Suprapubic skin (tissue), 4 donors: ENCODE data around the gene UGT1A6. TPM values are rescaled to one million over a fixed set of nuclear protein-coding genes. Genes with fewer than 3 reads are reported as not detected.

Experiments used
- DNase-seq, 2 donors: peaks; one replicate each; pipeline ENCODE4 v3.0.0-alpha.2; 2019; ENCODE audit warnings: low spot score in 2 of 2
- H3K27ac ChIP-seq: fragments of 200-600 bp; sonication (generic); one replicate; pipeline ENCODE4 v1.5.1; 2019
- H3K27me3 ChIP-seq: fragments of 200-600 bp; sonication (generic); one replicate; pipeline ENCODE4 v1.5.1; 2019
- H3K36me3 ChIP-seq: fragments of 200-600 bp; sonication (generic); one replicate; pipeline ENCODE4 v1.5.1; 2019
- H3K4me1 ChIP-seq: fragments of 200-600 bp; sonication (generic); one replicate; pipeline ENCODE4 v1.5.1; 2019
- H3K4me3 ChIP-seq: fragments of 200-600 bp; sonication (generic); one replicate; pipeline ENCODE4 v1.5.1; 2019; ENCODE audit warnings: mild to moderate bottlenecking
- H3K9me3 ChIP-seq: fragments of 200-600 bp; sonication (generic); one replicate; pipeline ENCODE4 v1.5.1; 2019
- CTCF ChIP-seq, 2 donors: fragments of 200-600 bp in 1 of 2; fragments of 450-650 bp in 1 of 2; sonication (generic) in 1 of 2; IDR thresholded peaks; one replicate each; pipeline ENCODE4 v1.5.1; 2016 to 2019; ENCODE audit warnings: antibody characterized with exemption in 2 of 2, mild to moderate bottlenecking in 1 of 2, moderate library complexity in 1 of 2
- EP300 ChIP-seq: sonication (generic); formaldehyde crosslinking; IDR thresholded peaks from one replicate; pipeline ENCODE4 v1.6.1; 2017; ENCODE audit warnings: antibody characterized with exemption
- POLR2A ChIP-seq, 2 donors: fragments of 450-650 bp; IDR thresholded peaks; one replicate each; pipeline ENCODE4 v1.6.1; 2017; ENCODE audit warnings: antibody characterized with exemption in 2 of 2, mild to moderate bottlenecking in 2 of 2, moderate library complexity in 2 of 2
- POLR2AphosphoS5 ChIP-seq, 3 donors: sonication (generic); formaldehyde crosslinking; IDR thresholded peaks; one replicate each; pipeline ENCODE4 v1.6.1; 2017; ENCODE audit warnings: antibody characterized with exemption in 3 of 3
- WGBS: methylation state at CpG from one replicate; pipeline ENCODE4 v1.1.5; 2018; 5-methylcytosine and 5-hydroxymethylcytosine counted together
- total RNA-seq, 4 donors: library from RNA; depleted of rRNA; stranded (reverse); fragments of >200 nt; gene quantifications; one replicate each; pipeline ENCODE4 v1.1.0, GENCODE V29; 2016

Gene UGT1A6
- total RNA-seq, 4 donors from 2014 or later: 7.4 to 26.3 (median 19.5) TPM

DNA sequence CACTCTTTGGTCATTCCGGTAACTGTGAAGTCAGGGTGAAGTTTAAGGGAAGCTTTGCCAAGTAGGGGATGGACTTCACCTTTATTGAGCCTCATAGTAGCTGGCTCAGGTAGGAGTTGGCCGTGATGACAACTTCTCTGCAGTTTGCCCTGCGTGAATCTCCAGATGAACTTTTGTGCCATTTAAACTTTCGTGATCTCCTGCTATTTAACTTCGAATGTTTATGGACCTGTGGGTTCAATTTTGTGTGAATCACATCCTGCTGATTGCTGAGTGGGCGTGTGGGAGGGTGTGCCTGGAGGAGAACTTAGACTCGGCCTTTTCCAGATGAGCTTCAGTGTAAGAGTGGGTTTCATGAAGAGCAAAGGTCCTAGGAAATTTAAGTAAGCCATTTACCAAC is 71.6 kb downstream of the UGT1A6 start:
- Histone ChIP-seq H3K9me3 (no peaks in the 10 kb centered on the region), H3K36me3 (no peaks in the 10 kb centered on the region), H3K4me1 (no peaks in the 10 kb centered on the region), H3K27ac (no peak overlapping the region), H3K27me3 (no peaks in the 10 kb centered on the region), H3K4me3 (no peak overlapping the region)
- no peak for DNase-seq
- 73% methylated on average over 7 of the region's 7 CpGs for WGBS
- no peak for TF ChIP-seq EP300
- TF ChIP-seq POLR2A (IDR thresholded peaks at IDR 0.05): no peak
- TF ChIP-seq POLR2AphosphoS5 (IDR thresholded peaks at IDR 0.05): no peak
- no peak for TF ChIP-seq CTCF (IDR thresholded peaks at IDR 0.05)

DNA sequence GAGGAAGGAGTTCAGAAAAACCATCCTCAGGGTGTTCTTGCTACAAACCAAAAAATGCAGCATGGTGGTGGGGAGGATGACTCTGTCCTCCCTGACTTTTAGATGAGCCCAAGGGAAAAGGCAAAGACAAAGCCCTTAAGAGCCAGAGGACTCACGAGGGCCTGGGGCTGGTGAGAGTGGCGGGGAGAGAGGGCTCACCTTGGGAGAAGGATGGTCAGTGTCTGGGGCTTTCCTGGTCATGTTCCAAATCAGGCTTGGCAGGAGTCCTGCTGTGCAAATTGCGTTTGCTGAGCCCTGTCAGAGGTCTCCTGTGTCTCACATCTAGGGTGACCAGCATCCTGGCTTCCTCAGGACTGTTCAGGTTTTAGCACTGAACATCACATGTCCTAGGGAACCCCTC is 72.1 kb downstream of the UGT1A6 start:
- no peak overlapping the region for H3K27ac ChIP-seq
- TF ChIP-seq POLR2AphosphoS5 (IDR thresholded peaks at IDR 0.05): no peak
- TF ChIP-seq POLR2A (IDR thresholded peaks at IDR 0.05): no peak
- no peak for TF ChIP-seq EP300
- no peak for TF ChIP-seq CTCF (IDR thresholded peaks at IDR 0.05)
- no peak overlapping the region for H3K4me3 ChIP-seq
- H3K27me3 ChIP-seq: no peaks in the 10 kb centered on the region
- no peaks in the 10 kb centered on the region for H3K9me3 ChIP-seq
- no peak for DNase-seq
- WGBS: 63% methylated on average over 3 of the region's 3 CpGs
- H3K4me1 ChIP-seq: no peaks in the 10 kb centered on the region
- no peaks in the 10 kb centered on the region for H3K36me3 ChIP-seq

DNA sequence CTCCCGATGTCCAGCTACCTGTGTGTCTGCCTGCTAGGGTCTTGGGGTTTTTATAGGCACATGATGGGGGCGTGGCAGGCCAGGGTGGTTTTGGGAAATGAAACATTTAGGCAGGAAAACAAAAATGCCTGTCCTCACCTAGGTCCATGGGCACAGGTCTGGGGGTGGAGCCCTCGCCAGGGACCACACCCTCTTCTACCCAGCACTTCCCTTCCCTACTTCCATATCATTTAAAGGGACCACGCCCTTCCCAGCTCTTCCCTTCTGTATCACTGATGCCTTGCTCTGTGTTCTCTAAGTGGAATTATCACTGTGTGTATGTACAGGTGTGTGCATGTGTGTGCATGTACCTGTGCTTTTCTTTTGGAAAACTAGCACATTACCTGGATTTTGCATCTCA is 73.7 kb downstream of the UGT1A6 start:
- TF ChIP-seq EP300 (no peak), POLR2AphosphoS5 (IDR thresholded peaks at IDR 0.05) (no peak), CTCF (IDR thresholded peaks at IDR 0.05) (no peak), POLR2A (IDR thresholded peaks at IDR 0.05) (no peak)
- DNase-seq: no peak
- Histone ChIP-seq H3K27me3 (no peaks in the 10 kb centered on the region), H3K4me1 (no peaks in the 10 kb centered on the region), H3K36me3 (no peaks in the 10 kb centered on the region), H3K27ac (no peak overlapping the region), H3K4me3 (no peak overlapping the region), H3K9me3 (no peaks in the 10 kb centered on the region)
- WGBS: 79% methylated on average over 4 of the region's 4 CpGs

DNA sequence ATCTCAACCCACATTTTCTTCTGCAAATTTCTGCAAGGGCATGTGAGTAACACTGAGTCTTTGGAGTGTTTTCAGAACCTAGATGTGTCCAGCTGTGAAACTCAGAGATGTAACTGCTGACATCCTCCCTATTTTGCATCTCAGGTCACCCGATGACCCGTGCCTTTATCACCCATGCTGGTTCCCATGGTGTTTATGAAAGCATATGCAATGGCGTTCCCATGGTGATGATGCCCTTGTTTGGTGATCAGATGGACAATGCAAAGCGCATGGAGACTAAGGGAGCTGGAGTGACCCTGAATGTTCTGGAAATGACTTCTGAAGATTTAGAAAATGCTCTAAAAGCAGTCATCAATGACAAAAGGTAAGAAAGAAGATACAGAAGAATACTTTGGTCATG is 75.4 kb downstream of the UGT1A6 start:
- Histone ChIP-seq H3K9me3 (no peaks in the 10 kb centered on the region), H3K4me1 (no peaks in the 10 kb centered on the region), H3K36me3 (no peaks in the 10 kb centered on the region), H3K27me3 (peaks cover 3% of the 10 kb centered on the region), H3K4me3 (no peak overlapping the region), H3K27ac (no peak overlapping the region)
- TF ChIP-seq EP300 (no peak), CTCF (IDR thresholded peaks at IDR 0.05) (no peak), POLR2A (IDR thresholded peaks at IDR 0.05) (no peak), POLR2AphosphoS5 (IDR thresholded peaks at IDR 0.05) (no peak)
- WGBS: 89% methylated on average over 4 of the region's 4 CpGs
- DNase-seq: no peak

- Histone ChIP-seq H3K4me3 (no peak overlapping the region), H3K27ac (no peak overlapping the region), H3K36me3 (no peaks in the 10 kb centered on the region), H3K27me3 (peaks cover 3% of the 10 kb centered on the region), H3K4me1 (no peaks in the 10 kb centered on the region), H3K9me3 (no peaks in the 10 kb centered on the region)
- TF ChIP-seq POLR2AphosphoS5 (IDR thresholded peaks at IDR 0.05) (no peak), POLR2A (IDR thresholded peaks at IDR 0.05) (no peak), EP300 (no peak), CTCF (IDR thresholded peaks at IDR 0.05) (no peak)
- no peak for DNase-seq
- WGBS: 75% methylated on average over 9 of the region's 9 CpGs
These were observed 76.6 kb downstream of the UGT1A6 start for GRCh38 chr2:233769260-233769659.
